WTC11 (cell line): ENCODE results near the gene NGDN. TPM values are rescaled to one million over a fixed set of nuclear protein-coding genes. Genes with fewer than 3 reads are reported as not detected.

Source experiments
- ATAC-seq: fragments of 200-7000 bp; cut with Tn5 transposase; 2 replicates; pipeline ENCODE4 v1.10.0; 2021; ENCODE audit warnings: mild to moderate bottlenecking, moderate library complexity
- CTCF ChIA-PET: fragments of 300-600 bp; sonication (Branson Sonifier 250); formaldehyde crosslinking; loops from one replicate; lab custom pipeline; 2021; ENCODE audit warnings: antibody characterized with exemption; lab: Charles Lee
- POLR2A ChIA-PET: fragments of 350-600 bp; sonication (Branson Sonifier 250); formaldehyde crosslinking; loops from one replicate; lab custom pipeline; 2021; ENCODE audit warnings: antibody characterized with exemption; lab: Charles Lee
- DNase-seq: peaks from one replicate; pipeline ENCODE4 v3.0.0; 2021; ENCODE audit warnings: low spot score
- H3K27ac Mint-ChIP-seq: 2 replicates; pipeline ENCODE4 v1.8.0; 2021; ENCODE audit warnings: mixed read lengths
- H3K27me3 Mint-ChIP-seq: 2 replicates; pipeline ENCODE4 v1.8.0; 2021; ENCODE audit warnings: low read depth, mild to moderate bottlenecking, moderate library complexity, mixed read lengths
- H3K36me3 Mint-ChIP-seq: 2 replicates; pipeline ENCODE4 v1.8.0; 2021; ENCODE audit warnings: mixed read lengths
- H3K4me1 Mint-ChIP-seq: 2 replicates; pipeline ENCODE4 v1.8.0; 2022; ENCODE audit warnings: mixed read lengths
- H3K4me3 Mint-ChIP-seq: 2 replicates; pipeline ENCODE4 v1.8.0; 2021; ENCODE audit warnings: mild to moderate bottlenecking, moderate library complexity, mixed read lengths
- H3K9me3 Mint-ChIP-seq: 2 replicates; pipeline ENCODE4 v1.8.0; 2021; ENCODE audit warnings: mixed read lengths
- EMX1 ChIP-seq: fragments of 250-450 bp; sonication (Bioruptor Pico); IDR thresholded peaks from 2 replicates; pipeline ENCODE4 v1.8.0; 2021; ENCODE audit warnings: mild to moderate bottlenecking
- GABPB1 ChIP-seq: sonication (generic); formaldehyde crosslinking; IDR thresholded peaks from 2 replicates; pipeline ENCODE4 v1.8.1; 2023; ENCODE audit warnings: mild to moderate bottlenecking, missing genetic modification reagents
- GRHL2 ChIP-seq: fragments of 250-450 bp; sonication (Bioruptor Pico); IDR thresholded peaks from 2 replicates; pipeline ENCODE4 v1.8.0; 2022; ENCODE audit warnings: mild to moderate bottlenecking, moderate library complexity; ENCODE audit not compliant: insufficient replicate concordance, severe bottlenecking
- NFATC4 ChIP-seq: fragments of 250-450 bp; sonication (Bioruptor Pico); IDR thresholded peaks from 2 replicates; pipeline ENCODE4 v1.9.0; 2021; ENCODE audit warnings: mild to moderate bottlenecking
- NFYB ChIP-seq: sonication (generic); formaldehyde crosslinking; conservative IDR thresholded peaks from 2 replicates; pipeline ENCODE4 v1.8.0; 2022; ENCODE audit warnings: low read depth, missing genetic modification reagents
- RELA ChIP-seq: sonication (generic); formaldehyde crosslinking; IDR thresholded peaks from 2 replicates; pipeline ENCODE4 v1.8.1; 2022; ENCODE audit warnings: missing genetic modification reagents, mild to moderate bottlenecking, borderline replicate concordance
- SMAD4 ChIP-seq: sonication (generic); formaldehyde crosslinking; IDR thresholded peaks from 2 replicates; pipeline ENCODE4 v1.8.0; 2022; ENCODE audit warnings: mild to moderate bottlenecking, missing genetic modification reagents
- TEAD1 ChIP-seq: sonication (generic); formaldehyde crosslinking; IDR thresholded peaks from 2 replicates; pipeline ENCODE4 v1.8.0; 2022; ENCODE audit warnings: mild to moderate bottlenecking, missing genetic modification reagents
- TEAD4 ChIP-seq: sonication (generic); formaldehyde crosslinking; IDR thresholded peaks from 2 replicates; pipeline ENCODE4 v1.8.0; 2022; ENCODE audit warnings: mild to moderate bottlenecking, missing genetic modification reagents
- ZNF416 ChIP-seq: fragments of 250-450 bp; sonication (Bioruptor Pico); IDR thresholded peaks from 2 replicates; pipeline ENCODE4 v1.9.0; 2021; ENCODE audit warnings: mild to moderate bottlenecking, inconsistent platforms
- total RNA-seq: library from RNA; stranded (reverse); gene quantifications from 3 replicates; pipeline ENCODE4 v1.2.3, GENCODE V29; 2021
- TF ChIP-seq, protein P1 (sequence below): sonication (generic); formaldehyde crosslinking; IDR thresholded peaks from 2 replicates; pipeline ENCODE4 v1.8.1; 2022; ENCODE audit warnings: missing genetic modification reagents, borderline replicate concordance
- TF ChIP-seq, protein P2 (sequence below): sonication (generic); formaldehyde crosslinking; IDR thresholded peaks from 2 replicates; pipeline ENCODE4 v1.8.1; 2022; ENCODE audit warnings: low read depth, missing genetic modification reagents, borderline replicate concordance
- TF ChIP-seq, protein P3 (sequence below): sonication (generic); formaldehyde crosslinking; IDR thresholded peaks from 2 replicates; pipeline ENCODE4 v1.8.0; 2023; ENCODE audit warnings: missing genetic modification reagents, mild to moderate bottlenecking, borderline replicate concordance
- TF ChIP-seq, protein P4 (sequence below): sonication (generic); formaldehyde crosslinking; IDR thresholded peaks from 2 replicates; pipeline ENCODE4 v1.8.1; 2022; ENCODE audit warnings: mild to moderate bottlenecking, moderate library complexity, missing genetic modification reagents
- TF ChIP-seq, protein P5 (sequence below): sonication (generic); formaldehyde crosslinking; IDR thresholded peaks from 2 replicates; pipeline ENCODE4 v1.8.1; 2023; ENCODE audit warnings: mild to moderate bottlenecking, missing genetic modification reagents, moderate library complexity
- TF ChIP-seq, protein P6 (sequence below): sonication (generic); formaldehyde crosslinking; IDR thresholded peaks from 2 replicates; pipeline ENCODE4 v1.8.0; 2022; ENCODE audit warnings: mild to moderate bottlenecking, missing genetic modification reagents

Gene NGDN
- total RNA-seq, 1 experiment from 2014 or later, result 45.5 TPM

DNA sequence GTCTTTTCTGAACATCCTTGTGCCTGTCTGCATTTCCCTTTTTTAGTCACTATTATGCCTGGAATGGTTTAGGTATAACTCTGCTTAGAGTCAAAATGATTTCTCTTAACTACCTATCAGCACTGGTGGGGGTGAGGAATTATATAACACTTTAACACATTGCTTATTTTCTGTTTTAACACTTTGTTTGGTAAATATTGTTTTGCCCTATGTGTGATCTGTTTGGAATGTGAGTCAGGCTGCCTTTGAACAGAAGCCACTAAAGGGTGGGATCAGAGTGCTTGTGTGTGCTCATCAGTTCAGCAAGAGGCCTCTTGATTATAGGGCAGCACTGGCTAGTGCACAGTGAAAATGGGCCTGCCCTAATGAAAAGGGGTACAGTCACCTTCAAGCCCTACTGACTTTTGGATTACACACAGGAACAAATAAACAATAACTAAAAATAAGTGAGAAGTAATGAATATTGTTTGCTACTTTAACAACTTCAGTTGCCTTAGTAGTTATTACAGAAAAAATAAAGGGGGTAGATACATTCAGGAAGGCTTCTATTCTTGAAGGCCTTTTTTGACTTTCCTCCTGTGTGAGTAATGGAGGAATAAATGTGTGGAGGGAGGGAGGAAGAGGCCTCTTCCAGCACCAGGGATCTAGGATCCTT, 23.2 kb downstream of the NGDN start:
- Mint-ChIP-seq H3K36me3 (no peaks in the 10 kb centered on the region), H3K4me3 (no peak overlapping the region), H3K27ac (peak overlapping the region; percentile 15), H3K27me3 (no peaks in the 10 kb centered on the region), H3K4me1 (peaks cover 30% of the 10 kb centered on the region), H3K9me3 (no peaks in the 10 kb centered on the region)
- CTCF ChIA-PET, result interaction anchor here (1.2 to 2.6 kb wide), 3 partner anchors 14 to 66 kb away, joined by 3 to 22 read pairs (median 10); no protein-coding TSS in a partner anchor
- POLR2A ChIA-PET, result no interaction called here
- TF ChIP-seq NFYB (CRISPR knock-in tag) (no peak), GABPB1 (CRISPR knock-in tag) (peak; percentile 52; the same call in 1 of the 2 replicates)
- no peak for DNase-seq
- ATAC-seq, result no peak

DNA sequence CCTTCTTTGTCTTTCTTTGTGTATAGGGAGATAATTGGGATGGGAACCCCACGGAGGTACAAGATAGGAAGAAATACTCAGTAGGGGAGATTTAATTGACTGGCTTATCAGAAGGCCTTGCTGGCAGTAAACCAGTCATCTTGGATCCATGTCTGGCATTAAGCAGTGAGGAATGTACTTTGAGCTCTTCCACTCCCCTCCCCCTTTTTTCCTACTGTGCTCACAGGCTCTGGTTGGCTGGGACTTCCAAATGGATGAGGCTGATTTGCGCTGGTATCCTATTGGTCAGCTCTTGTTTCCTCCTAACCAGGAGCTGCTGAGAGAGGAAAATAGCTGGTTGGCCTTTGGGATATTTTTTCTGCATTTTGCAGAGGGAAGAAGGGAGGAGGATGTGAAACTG, 24.7 kb downstream of the NGDN start:
- CTCF ChIA-PET, result interaction anchor here (0.7 to 2.8 kb wide), 19 partner anchors 9 to 114 kb away, joined by 3 to 22 read pairs (median 7); partner anchors contain the start of gene AP1G2
- ATAC-seq (peak; percentile 99), DNase-seq (peak; percentile 44)
- Mint-ChIP-seq H3K4me1 (peaks cover 30% of the 10 kb centered on the region), H3K9me3 (no peaks in the 10 kb centered on the region), H3K27me3 (no peaks in the 10 kb centered on the region), H3K36me3 (no peaks in the 10 kb centered on the region), H3K27ac (peak overlapping the region; percentile 95), H3K4me3 (peak overlapping the region; percentile 37; the same call in 1 of the 2 replicates)
- POLR2A ChIA-PET, result interaction anchor here (1.0 to 1.7 kb wide), 5 partner anchors 9 to 65 kb away, joined by 3 to 14 read pairs (median 4); no protein-coding TSS in a partner anchor
- TF ChIP-seq SMAD4 (CRISPR knock-in tag) (no peak), GABPB1 (CRISPR knock-in tag) (no peak), ZNF416 (no peak), GRHL2 (no peak), NFATC4 (CRISPR knock-in tag) (no peak), NFYB (CRISPR knock-in tag) (peak; percentile 61)
- TF ChIP-seq, protein P1, sequence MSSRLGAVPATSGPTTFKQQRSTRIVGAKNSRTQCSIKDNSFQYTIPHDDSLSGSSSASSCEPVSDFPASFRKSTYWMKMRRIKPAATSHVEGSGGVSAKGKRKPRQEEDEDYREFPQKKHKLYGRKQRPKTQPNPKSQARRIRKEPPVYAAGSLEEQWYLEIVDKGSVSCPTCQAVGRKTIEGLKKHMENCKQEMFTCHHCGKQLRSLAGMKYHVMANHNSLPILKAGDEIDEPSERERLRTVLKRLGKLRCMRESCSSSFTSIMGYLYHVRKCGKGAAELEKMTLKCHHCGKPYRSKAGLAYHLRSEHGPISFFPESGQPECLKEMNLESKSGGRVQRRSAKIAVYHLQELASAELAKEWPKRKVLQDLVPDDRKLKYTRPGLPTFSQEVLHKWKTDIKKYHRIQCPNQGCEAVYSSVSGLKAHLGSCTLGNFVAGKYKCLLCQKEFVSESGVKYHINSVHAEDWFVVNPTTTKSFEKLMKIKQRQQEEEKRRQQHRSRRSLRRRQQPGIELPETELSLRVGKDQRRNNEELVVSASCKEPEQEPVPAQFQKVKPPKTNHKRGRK (CRISPR knock-in tag), result no peak

DNA sequence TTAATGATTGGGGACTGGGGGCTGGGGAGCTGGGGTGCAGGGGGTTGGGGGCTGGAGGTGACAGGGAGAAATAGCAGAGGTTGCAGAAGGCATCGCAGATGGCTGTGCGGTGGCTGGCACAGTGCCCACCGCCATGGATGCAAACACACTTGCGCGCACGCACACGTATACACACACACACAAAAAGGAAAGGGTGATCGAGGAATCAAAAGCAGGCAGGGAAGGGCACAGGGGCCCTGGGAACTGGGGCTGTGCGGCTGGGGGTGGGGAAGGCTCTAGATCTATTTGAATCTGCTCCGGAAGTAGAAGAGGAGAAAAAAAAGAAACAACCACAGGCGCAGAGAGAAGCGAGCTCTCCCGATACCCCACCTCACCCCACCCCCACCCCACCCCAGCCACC, 42.7 kb downstream of the NGDN start:
- peaks cover 8% of the 10 kb centered on the region for H3K4me1 Mint-ChIP-seq
- H3K9me3 Mint-ChIP-seq, result no peaks in the 10 kb centered on the region
- no peak overlapping the region for H3K4me3 Mint-ChIP-seq
- H3K36me3 Mint-ChIP-seq, result 0 out of 2 replicates have a peak, but pooled peaks cover 3% of the 10 kb centered on the region
- ChIA-PET CTCF (interaction anchor here (0.6 to 3.0 kb wide), 5 partner anchors 16 to 47 kb away, joined by 3 to 18 read pairs (median 5); no protein-coding TSS in a partner anchor), POLR2A (no interaction called here)
- H3K27me3 Mint-ChIP-seq, result peaks cover 40% of the 10 kb centered on the region
- no peak overlapping the region for H3K27ac Mint-ChIP-seq
- ATAC-seq (no peak), DNase-seq (no peak)
- TF ChIP-seq, protein P2, sequence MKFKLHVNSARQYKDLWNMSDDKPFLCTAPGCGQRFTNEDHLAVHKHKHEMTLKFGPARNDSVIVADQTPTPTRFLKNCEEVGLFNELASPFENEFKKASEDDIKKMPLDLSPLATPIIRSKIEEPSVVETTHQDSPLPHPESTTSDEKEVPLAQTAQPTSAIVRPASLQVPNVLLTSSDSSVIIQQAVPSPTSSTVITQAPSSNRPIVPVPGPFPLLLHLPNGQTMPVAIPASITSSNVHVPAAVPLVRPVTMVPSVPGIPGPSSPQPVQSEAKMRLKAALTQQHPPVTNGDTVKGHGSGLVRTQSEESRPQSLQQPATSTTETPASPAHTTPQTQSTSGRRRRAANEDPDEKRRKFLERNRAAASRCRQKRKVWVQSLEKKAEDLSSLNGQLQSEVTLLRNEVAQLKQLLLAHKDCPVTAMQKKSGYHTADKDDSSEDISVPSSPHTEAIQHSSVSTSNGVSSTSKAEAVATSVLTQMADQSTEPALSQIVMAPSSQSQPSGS (CRISPR knock-in tag), result no peak
- TF ChIP-seq, protein P1 (CRISPR knock-in tag), result no peak
- TF ChIP-seq RELA (CRISPR knock-in tag) (no peak), EMX1 (CRISPR knock-in tag) (no peak), TEAD4 (CRISPR knock-in tag) (no peak), TEAD1 (CRISPR knock-in tag) (no peak), NFATC4 (CRISPR knock-in tag) (no peak)
- TF ChIP-seq, protein P3, sequence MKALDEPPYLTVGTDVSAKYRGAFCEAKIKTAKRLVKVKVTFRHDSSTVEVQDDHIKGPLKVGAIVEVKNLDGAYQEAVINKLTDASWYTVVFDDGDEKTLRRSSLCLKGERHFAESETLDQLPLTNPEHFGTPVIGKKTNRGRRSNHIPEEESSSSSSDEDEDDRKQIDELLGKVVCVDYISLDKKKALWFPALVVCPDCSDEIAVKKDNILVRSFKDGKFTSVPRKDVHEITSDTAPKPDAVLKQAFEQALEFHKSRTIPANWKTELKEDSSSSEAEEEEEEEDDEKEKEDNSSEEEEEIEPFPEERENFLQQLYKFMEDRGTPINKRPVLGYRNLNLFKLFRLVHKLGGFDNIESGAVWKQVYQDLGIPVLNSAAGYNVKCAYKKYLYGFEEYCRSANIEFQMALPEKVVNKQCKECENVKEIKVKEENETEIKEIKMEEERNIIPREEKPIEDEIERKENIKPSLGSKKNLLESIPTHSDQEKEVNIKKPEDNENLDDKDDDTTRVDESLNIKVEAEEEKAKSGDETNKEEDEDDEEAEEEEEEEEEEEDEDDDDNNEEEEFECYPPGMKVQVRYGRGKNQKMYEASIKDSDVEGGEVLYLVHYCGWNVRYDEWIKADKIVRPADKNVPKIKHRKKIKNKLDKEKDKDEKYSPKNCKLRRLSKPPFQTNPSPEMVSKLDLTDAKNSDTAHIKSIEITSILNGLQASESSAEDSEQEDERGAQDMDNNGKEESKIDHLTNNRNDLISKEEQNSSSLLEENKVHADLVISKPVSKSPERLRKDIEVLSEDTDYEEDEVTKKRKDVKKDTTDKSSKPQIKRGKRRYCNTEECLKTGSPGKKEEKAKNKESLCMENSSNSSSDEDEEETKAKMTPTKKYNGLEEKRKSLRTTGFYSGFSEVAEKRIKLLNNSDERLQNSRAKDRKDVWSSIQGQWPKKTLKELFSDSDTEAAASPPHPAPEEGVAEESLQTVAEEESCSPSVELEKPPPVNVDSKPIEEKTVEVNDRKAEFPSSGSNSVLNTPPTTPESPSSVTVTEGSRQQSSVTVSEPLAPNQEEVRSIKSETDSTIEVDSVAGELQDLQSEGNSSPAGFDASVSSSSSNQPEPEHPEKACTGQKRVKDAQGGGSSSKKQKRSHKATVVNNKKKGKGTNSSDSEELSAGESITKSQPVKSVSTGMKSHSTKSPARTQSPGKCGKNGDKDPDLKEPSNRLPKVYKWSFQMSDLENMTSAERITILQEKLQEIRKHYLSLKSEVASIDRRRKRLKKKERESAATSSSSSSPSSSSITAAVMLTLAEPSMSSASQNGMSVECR (CRISPR knock-in tag), result no peak
- TF ChIP-seq, protein P4, sequence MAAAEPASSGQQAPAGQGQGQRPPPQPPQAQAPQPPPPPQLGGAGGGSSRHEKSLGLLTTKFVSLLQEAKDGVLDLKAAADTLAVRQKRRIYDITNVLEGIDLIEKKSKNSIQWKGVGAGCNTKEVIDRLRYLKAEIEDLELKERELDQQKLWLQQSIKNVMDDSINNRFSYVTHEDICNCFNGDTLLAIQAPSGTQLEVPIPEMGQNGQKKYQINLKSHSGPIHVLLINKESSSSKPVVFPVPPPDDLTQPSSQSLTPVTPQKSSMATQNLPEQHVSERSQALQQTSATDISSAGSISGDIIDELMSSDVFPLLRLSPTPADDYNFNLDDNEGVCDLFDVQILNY, result no peak
- TF ChIP-seq, protein P5, sequence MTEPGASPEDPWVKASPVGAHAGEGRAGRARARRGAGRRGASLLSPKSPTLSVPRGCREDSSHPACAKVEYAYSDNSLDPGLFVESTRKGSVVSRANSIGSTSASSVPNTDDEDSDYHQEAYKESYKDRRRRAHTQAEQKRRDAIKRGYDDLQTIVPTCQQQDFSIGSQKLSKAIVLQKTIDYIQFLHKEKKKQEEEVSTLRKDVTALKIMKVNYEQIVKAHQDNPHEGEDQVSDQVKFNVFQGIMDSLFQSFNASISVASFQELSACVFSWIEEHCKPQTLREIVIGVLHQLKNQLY (CRISPR knock-in tag), result no peak
- TF ChIP-seq, protein P6, sequence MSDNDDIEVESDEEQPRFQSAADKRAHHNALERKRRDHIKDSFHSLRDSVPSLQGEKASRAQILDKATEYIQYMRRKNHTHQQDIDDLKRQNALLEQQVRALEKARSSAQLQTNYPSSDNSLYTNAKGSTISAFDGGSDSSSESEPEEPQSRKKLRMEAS (CRISPR knock-in tag), result no peak
